Stimulated activated naive CD8-positive, alpha-beta T cell treated with anti-CD3 and anti-CD28 coated beads, Interleukin-15, amount 100 ng/mL, for 72 hours (primary cell): ENCODE results near the gene AGPAT3.
A peak's percentile ranks its signal among the peaks of the same experiment; 100 is the strongest.

Experiments used
- ATAC-seq: fragments of 150-1000 bp; cut with Tn5 transposase; 2 replicates; pipeline ENCODE4 v1.10.0; 2021; ENCODE audit warnings: mild to moderate bottlenecking, moderate library complexity
- DNase-seq, 2 donors: peaks; one replicate each; pipeline ENCODE4 v3.0.0; 2021 to 2022
- H3K27ac Mint-ChIP-seq, 2 donors: one replicate each; pipeline ENCODE4 v1.8.0; 2022; ENCODE audit warnings: mild to moderate bottlenecking in 2 of 2, mixed read lengths in 2 of 2, moderate library complexity in 2 of 2
- H3K27me3 Mint-ChIP-seq: one replicate; pipeline ENCODE4 v1.8.0; 2022; ENCODE audit warnings: mixed read lengths
- H3K4me1 Mint-ChIP-seq: one replicate; pipeline ENCODE4 v1.8.0; 2022; ENCODE audit warnings: mild to moderate bottlenecking, mixed read lengths
- H3K4me3 Mint-ChIP-seq, 2 donors: one replicate each; pipeline ENCODE4 v1.8.0; 2022; ENCODE audit warnings: mild to moderate bottlenecking in 2 of 2, mixed read lengths in 2 of 2, moderate library complexity in 1 of 2
- H3K9me3 Mint-ChIP-seq, 2 donors: one replicate each; pipeline ENCODE4 v1.8.0; 2022; ENCODE audit warnings: mixed read lengths in 2 of 2

The AGPAT3 gene

DNA sequence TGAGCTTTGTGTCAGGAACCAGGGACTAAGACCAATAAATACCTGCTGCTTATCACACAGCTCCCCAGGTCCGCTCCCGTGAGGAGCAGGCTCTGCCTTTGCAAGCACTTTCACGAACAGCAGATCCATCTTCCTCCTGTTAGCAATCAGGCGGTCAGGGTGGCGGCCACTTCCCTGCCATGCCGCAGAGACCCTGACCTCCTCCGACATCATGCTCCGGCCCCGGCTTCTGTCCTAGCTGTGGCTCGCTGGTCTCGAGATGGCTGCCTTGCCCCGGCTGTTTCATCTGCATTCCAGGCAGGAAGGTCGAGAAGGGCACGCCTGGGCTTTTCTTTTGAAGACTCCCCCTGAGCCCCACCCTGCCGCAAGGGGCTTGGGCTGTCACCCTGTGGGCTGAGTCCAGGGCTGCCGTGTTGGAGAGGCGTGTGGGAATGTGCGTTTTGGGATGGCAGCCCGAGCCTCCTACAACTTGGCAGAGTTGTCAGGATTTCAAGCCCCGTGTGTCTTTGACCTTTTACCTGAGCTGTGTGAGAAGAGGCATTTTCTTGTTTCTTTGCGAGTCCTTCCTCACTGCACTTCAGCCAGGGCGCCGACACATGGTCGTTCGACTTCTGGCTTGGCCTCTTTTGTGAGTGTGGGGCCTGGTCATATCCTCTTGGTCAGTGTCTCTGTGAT is 59.5 kb downstream of the AGPAT3 start:
- Mint-ChIP-seq H3K4me3 (no peak overlapping the region), H3K27me3 (no peaks in the 10 kb centered on the region), H3K4me1 (peaks cover 74% of the 10 kb centered on the region), H3K9me3 (no peaks in the 10 kb centered on the region), H3K27ac (peak overlapping the region in 1 of 2 donors; percentile 81)
- ATAC-seq (no peak), DNase-seq (no peak)

GRCh38 chr21:43925096-43925481 is 60.1 kb downstream of the AGPAT3 start:
- H3K9me3 Mint-ChIP-seq = no peaks in the 10 kb centered on the region
- no peak for ATAC-seq
- H3K27ac Mint-ChIP-seq = peak overlapping the region in 1 of 2 donors; percentile 81

GRCh38 chr21:43925609-43926008 is 60.6 kb downstream of the AGPAT3 start:
- no peak for DNase-seq
- no peaks in the 10 kb centered on the region for H3K27me3 Mint-ChIP-seq
- no peak overlapping the region for H3K4me3 Mint-ChIP-seq
- ATAC-seq = no peak
- H3K27ac Mint-ChIP-seq = no peak overlapping the region
- H3K4me1 Mint-ChIP-seq = peaks cover 71% of the 10 kb centered on the region
- no peaks in the 10 kb centered on the region for H3K9me3 Mint-ChIP-seq

More at GRCh38 chr21:43925096-43925481, 60.1 kb downstream of the AGPAT3 start:
- H3K4me1 Mint-ChIP-seq = peaks cover 75% of the 10 kb centered on the region
- no peaks in the 10 kb centered on the region for H3K27me3 Mint-ChIP-seq
- no peak overlapping the region for H3K4me3 Mint-ChIP-seq
- DNase-seq = no peak

- ATAC-seq (no peak), DNase-seq (no peak)
- Mint-ChIP-seq H3K4me1 (peaks cover 71% of the 10 kb centered on the region), H3K27me3 (no peaks in the 10 kb centered on the region), H3K4me3 (no peak overlapping the region), H3K9me3 (no peaks in the 10 kb centered on the region), H3K27ac (peak overlapping the region in 1 of 2 donors; percentile 19)
Observed at GRCh38 chr21:43926196-43926595, 61.2 kb downstream of the AGPAT3 start.

GRCh38 chr21:43927591-43928221 is 62.7 kb downstream of the AGPAT3 start:
- Mint-ChIP-seq H3K4me3 (no peak overlapping the region), H3K27me3 (no peaks in the 10 kb centered on the region), H3K9me3 (no peaks in the 10 kb centered on the region), H3K4me1 (peaks cover 57% of the 10 kb centered on the region), H3K27ac (no peak overlapping the region)
- DNase-seq = no peak
- no peak for ATAC-seq

DNA sequence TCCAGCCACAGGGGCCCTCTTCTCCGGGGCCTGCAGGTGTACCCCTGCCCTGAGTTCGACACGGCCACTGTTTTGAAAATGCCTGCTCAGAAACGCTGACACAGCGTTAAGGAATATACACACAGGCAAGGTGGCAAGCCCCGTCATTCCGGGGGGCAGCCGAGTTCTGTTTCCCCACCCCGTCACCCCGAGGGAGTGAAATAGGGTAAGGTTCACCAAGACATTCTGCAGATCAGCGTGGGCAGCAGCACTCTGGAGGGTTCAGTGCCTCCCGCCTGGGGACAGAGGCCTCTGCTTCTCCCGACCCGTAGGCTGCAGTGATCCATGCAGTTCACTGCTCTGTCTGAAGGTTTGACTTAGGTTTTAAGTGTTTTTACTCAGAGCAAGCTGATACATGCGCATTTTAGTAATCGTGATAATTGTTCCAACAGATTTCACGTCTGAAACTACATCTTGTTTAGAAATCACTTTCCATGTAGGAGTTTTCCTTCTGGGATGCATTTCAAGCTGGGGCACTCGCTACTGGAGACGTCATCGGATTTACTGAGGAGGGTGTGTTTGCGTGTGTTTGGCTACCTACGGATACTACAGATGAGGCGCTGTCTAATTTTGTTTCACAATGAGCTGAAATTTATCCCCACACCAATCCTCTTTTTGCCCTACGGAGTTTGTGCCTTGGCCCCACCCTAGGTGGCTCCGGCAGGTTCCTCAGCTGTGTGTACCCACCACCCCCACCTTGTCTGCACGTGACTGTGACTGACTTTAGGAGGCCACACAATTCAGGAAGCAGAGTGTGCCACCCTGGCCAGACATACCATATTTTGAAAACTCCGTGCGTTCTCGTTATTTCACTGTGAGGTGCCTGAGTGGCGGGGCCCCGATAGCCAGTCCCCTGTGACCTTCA is 63.5 kb downstream of the AGPAT3 start:
- H3K27ac Mint-ChIP-seq = no peak overlapping the region
- DNase-seq (no peak), ATAC-seq (no peak)
- no peaks in the 10 kb centered on the region for H3K9me3 Mint-ChIP-seq
- no peaks in the 10 kb centered on the region for H3K27me3 Mint-ChIP-seq
- H3K4me1 Mint-ChIP-seq = peaks cover 50% of the 10 kb centered on the region
- H3K4me3 Mint-ChIP-seq = no peak overlapping the region

- ATAC-seq = no peak
- no peak overlapping the region for H3K4me3 Mint-ChIP-seq
- H3K9me3 Mint-ChIP-seq = no peaks in the 10 kb centered on the region
- peaks cover 45% of the 10 kb centered on the region for H3K4me1 Mint-ChIP-seq
- no peak for DNase-seq
- H3K27me3 Mint-ChIP-seq = no peaks in the 10 kb centered on the region
- no peak overlapping the region for H3K27ac Mint-ChIP-seq
Observed at GRCh38 chr21:43929217-43929971, 64.4 kb downstream of the AGPAT3 start.

- Mint-ChIP-seq H3K27me3 (no peaks in the 10 kb centered on the region), H3K9me3 (no peaks in the 10 kb centered on the region), H3K4me1 (peaks cover 36% of the 10 kb centered on the region), H3K27ac (peak overlapping the region in 1 of 2 donors; percentile 19), H3K4me3 (no peak overlapping the region)
- ATAC-seq (no peak), DNase-seq (no peak)
Observed at GRCh38 chr21:43930074-43930847, 65.2 kb downstream of the AGPAT3 start.

- H3K4me1 Mint-ChIP-seq = peaks cover 29% of the 10 kb centered on the region
- ATAC-seq (no peak), DNase-seq (no peak)
- H3K27me3 Mint-ChIP-seq = no peaks in the 10 kb centered on the region
- no peak overlapping the region for H3K4me3 Mint-ChIP-seq
- no peaks in the 10 kb centered on the region for H3K9me3 Mint-ChIP-seq
- peak overlapping the region in 1 of 2 donors; percentile 59 for H3K27ac Mint-ChIP-seq
Observed at GRCh38 chr21:43930848-43931375, 65.9 kb downstream of the AGPAT3 start.

DNA sequence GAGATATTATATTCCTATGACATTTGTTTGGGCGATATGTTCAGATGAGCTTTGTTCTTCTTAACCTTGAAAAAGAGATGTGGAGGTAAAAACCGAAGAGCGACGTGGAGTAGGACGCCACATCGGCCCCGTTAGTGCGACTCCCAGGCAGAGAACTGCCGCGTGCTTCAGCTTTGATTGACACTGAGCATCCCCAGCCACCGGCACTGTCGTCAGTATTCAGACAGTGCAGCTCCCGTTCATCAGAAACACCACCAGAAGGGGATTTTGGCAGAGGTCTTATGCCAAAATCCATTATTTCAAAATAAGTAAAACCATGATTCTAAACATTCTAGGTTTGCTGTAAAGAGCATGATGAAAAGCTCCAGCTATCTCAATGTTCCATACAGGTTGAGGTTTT is 66.5 kb downstream of the AGPAT3 start:
- H3K9me3 Mint-ChIP-seq = no peaks in the 10 kb centered on the region
- DNase-seq = no peak
- H3K27me3 Mint-ChIP-seq = no peaks in the 10 kb centered on the region
- H3K4me1 Mint-ChIP-seq = peaks cover 27% of the 10 kb centered on the region
- peak overlapping the region in 1 of 2 donors; percentile 59 for H3K27ac Mint-ChIP-seq
- ATAC-seq = no peak
- H3K4me3 Mint-ChIP-seq = no peak overlapping the region

GRCh38 chr21:43932005-43932404 is 67.0 kb downstream of the AGPAT3 start:
- Mint-ChIP-seq H3K27me3 (no peaks in the 10 kb centered on the region), H3K4me1 (peaks cover 27% of the 10 kb centered on the region), H3K4me3 (no peak overlapping the region), H3K9me3 (no peaks in the 10 kb centered on the region), H3K27ac (no peak overlapping the region)
- no peak for DNase-seq
- ATAC-seq = no peak

DNA sequence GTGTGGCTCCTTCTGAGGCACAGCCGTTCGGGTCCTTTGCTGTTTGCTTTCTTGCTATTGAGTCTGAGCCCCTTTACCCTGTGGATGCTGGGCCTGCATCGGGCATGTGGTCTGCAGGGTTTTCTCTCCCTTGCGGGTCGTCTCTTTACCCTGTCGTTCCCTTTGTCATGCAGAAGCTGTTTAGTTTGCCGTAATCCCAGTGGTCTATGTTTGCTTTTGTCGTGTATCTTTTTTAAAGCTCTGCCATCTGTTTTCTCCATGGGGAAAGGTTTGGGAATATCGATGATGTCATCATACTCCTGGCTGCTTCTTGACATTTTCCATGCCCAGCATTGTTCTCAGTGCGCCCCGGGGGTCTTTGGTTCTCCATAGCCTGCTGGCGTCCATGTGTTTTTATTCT is 68.2 kb downstream of the AGPAT3 start:
- no peak overlapping the region for H3K4me3 Mint-ChIP-seq
- H3K9me3 Mint-ChIP-seq = no peaks in the 10 kb centered on the region
- DNase-seq = no peak
- peak overlapping the region in 1 of 2 donors; percentile 93 for H3K27ac Mint-ChIP-seq
- peaks cover 30% of the 10 kb centered on the region for H3K4me1 Mint-ChIP-seq
- ATAC-seq = no peak
- no peaks in the 10 kb centered on the region for H3K27me3 Mint-ChIP-seq

DNA sequence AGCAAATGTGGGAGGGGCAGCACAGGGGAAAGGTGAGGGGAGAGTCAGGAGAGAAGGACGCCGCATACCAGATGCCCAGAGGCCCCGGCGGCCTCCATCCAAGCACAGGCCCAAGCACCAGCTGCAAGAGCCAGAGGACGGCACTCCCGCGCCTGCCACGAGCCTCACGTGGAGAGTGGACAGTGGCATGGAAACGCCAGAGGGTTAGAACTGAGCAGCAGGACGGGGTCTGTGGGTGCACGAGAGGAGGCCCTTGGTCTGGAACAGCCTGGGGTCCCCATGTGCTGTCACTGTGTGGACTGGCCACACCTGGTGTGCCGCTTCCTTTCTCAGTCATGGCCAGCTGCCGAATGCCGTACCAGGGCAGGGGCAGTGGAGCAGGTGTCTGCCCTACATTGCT is 68.7 kb downstream of the AGPAT3 start:
- H3K9me3 Mint-ChIP-seq = no peaks in the 10 kb centered on the region
- peaks cover 32% of the 10 kb centered on the region for H3K4me1 Mint-ChIP-seq
- H3K27ac Mint-ChIP-seq = peak overlapping the region in 1 of 2 donors; percentile 93
- ATAC-seq = no peak
- DNase-seq = no peak
- H3K27me3 Mint-ChIP-seq = no peaks in the 10 kb centered on the region
- H3K4me3 Mint-ChIP-seq = no peak overlapping the region

DNA sequence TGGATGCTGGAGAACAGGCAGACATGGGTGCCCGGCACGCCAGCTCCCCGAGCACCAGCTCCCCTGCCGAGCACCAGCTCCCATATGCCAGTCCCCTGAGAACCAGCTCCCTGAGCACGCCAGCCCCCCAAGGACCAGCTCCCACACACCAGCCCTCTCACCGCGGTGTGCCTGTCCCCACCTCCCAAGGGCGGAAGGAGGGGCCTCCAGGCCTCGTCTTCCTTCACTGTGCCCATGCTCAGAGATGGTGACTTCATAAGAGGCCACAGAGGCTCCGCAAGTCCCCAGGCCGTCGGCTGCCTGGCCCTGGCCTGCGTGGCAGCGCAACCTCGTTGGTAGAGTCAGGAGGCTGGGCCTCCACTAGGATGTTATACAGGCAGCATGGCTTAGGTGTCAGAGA is 69.1 kb downstream of the AGPAT3 start:
- Mint-ChIP-seq H3K4me1 (peaks cover 36% of the 10 kb centered on the region), H3K4me3 (no peak overlapping the region), H3K27ac (peak overlapping the region in 1 of 2 donors; percentile 5), H3K9me3 (no peaks in the 10 kb centered on the region), H3K27me3 (no peaks in the 10 kb centered on the region)
- ATAC-seq (no peak), DNase-seq (no peak)
